GM21717 (cell line): ENCODE data around the gene PCDHGA7.
"Not testable (repeated sequence)": the region's sequence is repeated elsewhere in the genome, so short reads cannot be mapped to it uniquely, and the experiment has no call there.

ENCODE experiments used
- ATAC-seq: cut with Tn5 transposase; IDR thresholded peaks from one replicate; pipeline ENCODE4 v1.9.1; 2021; ENCODE audit warnings: mild to moderate bottlenecking, moderate library complexity; ENCODE audit not compliant: unreplicated experiment

Gene PCDHGA7

DNA sequence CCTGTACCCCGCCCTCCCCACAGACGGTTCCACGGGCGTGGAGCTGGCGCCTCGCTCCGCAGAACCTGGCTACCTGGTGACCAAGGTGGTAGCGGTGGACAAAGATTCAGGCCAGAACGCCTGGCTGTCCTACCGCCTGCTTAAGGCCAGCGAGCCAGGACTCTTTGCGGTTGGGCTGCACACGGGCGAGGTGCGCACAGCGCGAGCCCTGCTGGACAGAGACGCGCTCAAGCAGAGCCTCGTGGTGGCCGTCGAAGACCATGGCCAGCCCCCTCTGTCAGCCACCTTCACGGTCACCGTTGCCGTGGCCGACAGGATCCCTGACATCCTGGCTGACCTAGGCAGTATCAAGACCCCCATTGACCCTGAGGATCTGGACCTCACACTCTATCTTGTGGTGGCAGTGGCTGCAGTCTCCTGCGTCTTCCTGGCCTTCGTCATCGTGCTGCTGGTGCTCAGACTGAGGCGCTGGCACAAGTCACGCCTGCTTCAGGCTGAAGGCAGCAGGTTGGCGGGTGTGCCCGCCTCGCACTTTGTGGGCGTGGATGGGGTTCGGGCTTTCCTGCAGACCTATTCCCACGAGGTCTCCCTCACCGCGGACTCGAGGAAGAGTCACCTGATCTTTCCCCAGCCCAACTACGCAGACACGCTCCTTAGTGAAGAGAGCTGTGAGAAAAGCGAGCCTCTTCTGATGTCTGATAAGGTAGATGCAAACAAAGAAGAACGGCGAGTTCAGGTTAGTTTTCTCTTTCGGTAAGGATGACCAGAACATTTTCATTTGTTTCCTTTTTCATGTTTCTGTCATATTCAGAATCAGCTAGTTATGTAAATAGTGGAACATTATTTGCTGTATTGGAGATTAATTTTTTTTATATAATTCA is 16.3 kb upstream of the PCDHGA7 start:
- no peak for ATAC-seq

DNA sequence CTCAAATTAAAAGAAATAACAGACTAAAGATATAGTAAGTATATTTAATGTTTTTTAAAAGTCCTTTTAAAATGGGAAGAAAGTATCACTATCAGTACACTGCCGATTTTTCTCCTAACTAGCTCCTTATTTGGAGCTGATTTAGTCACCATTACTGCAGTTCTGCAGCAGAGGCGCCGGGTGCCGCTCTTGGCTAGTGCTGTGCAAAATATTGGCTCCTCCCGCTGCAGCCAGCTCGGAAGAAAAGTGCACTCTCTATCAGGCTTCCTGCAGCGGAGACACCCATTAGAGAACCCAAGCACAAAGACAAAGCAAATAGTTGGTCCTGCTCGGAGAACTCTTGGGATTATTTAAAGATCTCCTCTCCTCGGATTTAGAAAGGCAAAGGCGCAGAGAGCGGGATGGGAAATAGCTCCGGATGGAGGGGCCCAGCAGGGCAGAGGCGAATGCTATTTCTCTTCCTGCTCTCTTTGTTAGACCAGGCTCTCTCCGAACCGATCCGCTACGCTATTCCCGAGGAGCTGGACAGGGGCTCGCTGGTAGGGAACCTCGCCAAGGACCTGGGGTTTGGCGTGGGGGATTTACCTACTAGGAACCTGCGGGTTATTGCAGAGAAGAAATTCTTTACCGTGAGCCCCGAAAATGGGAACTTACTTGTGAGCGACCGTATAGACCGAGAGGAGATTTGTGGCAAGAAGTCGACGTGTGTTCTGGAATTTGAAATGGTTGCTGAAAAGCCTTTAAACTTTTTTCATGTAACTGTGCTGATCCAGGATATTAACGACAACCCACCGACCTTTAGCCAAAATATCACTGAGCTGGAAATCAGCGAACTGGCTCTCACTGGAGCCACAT is 12.3 kb upstream of the PCDHGA7 start, which contains the start of gene PCDHGB3:
TSS of gene PCDHGB3 (plus strand) at position 249 of the 855 bp plus-strand sequence. CDS start at position 402, 153 bp downstream.
- ATAC-seq, result peak; percentile 73

DNA sequence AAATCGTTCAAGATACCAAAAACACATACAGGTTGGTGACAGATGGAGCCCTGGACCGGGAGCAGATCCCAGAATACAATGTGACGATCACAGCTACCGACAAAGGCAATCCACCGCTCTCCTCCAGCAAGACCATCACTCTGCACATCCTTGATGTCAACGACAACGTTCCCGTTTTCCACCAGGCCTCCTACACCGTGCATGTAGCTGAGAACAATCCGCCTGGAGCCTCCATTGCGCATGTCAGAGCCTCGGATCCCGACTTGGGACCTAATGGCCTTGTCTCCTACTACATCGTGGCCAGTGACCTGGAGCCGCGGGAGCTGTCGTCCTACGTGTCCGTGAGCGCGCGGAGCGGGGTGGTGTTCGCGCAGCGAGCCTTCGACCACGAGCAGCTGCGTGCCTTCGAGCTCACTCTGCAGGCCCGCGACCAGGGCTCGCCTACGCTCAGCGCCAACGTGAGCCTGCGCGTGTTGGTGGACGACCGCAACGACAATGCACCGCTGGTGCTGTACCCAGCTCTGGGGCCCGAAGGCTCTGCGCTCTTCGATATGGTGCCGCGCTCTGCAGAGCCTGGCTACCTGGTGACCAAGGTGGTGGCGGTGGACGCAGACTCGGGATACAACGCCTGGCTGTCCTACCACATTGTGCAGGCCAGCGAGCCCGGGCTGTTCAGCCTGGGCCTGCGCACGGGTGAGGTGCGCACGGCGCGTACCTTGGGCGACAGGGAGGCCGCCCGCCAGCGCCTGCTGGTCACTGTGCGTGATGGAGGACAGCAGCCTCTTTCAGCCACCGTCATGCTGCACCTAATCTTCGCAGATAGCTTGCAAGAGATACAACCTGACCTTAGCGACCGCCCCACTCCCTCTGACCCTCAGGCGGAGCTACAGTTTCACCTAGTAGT is 10.7 kb upstream of the PCDHGA7 start:
- no peak for ATAC-seq

DNA sequence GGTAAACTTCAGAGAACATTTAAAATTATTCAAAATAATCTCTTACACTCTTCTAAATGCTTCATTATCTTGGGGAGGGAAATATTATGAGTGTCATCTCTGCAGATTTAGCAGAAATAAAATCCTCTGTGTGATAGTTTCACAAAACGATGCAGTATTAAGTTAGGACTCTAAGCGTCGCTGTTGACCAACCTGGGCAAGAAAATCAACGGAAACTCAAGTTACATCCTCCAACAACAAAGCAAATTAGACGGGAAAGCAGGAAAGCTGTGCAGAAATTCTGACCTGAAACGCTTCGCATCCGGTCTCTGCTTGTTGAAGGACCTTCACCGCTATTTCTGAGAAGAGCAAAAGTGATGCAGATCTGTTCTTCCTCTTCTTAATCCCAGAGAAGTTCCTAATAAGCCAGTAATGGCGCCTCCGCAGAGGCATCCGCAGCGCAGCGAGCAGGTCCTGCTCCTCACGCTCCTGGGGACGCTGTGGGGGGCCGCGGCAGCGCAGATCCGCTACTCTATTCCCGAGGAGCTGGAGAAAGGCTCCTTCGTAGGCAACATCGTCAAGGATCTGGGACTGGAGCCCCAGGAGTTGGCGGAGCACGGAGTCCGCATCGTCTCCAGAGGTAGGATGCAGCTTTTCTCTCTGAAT is 8.7 kb upstream of the PCDHGA7 start, which contains the start of gene PCDHGA6:
TSS of gene PCDHGA6 (plus strand) at position 219 of the 645 bp plus-strand sequence. CDS start at position 412, 193 bp downstream.
- ATAC-seq, result no peak

DNA sequence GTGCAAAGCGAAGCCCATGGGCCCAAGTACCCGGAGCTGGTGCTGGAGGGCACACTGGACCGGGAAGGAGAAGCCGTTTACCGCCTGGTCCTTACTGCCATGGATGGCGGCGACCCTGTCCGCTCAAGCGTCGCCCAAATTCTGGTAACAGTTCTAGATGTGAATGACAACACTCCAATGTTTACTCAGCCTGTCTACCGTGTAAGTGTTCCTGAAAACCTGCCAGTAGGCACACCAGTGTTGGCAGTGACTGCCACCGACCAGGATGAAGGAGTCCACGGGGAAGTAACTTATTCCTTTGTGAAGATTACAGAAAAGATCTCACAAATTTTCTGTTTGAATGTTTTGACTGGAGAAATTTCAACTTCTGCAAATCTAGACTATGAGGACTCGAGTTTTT is 7.9 kb upstream of the PCDHGA7 start:
- ATAC-seq, result no peak

DNA sequence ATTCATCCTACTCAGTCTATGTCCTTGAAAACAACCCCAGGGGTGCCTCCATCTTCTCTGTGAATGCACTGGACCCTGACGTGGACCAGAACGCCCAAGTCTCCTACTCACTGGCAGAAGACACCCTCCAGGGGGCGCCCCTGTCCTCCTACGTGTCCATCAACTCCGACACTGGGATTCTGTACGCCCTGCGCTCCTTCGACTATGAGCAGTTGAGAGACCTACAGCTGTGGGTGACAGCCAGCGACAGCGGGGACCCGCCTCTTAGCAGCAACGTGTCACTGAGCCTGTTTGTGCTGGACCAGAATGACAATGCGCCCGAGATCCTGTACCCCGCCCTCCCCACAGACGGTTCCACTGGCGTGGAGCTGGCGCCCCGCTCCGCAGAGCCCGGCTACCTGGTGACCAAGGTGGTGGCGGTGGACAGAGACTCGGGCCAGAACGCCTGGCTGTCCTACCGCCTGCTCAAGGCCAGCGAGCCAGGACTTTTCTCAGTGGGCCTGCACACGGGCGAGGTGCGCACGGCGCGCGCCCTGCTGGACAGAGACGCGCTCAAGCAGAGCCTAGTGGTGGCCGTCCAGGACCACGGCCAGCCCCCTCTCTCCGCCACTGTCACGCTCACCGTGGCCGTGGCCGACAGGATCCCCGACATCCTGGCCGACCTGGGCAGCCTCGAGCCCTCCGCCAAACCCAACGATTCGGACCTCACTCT is 6.9 kb upstream of the PCDHGA7 start:
- not testable (repeated sequence) for ATAC-seq

DNA sequence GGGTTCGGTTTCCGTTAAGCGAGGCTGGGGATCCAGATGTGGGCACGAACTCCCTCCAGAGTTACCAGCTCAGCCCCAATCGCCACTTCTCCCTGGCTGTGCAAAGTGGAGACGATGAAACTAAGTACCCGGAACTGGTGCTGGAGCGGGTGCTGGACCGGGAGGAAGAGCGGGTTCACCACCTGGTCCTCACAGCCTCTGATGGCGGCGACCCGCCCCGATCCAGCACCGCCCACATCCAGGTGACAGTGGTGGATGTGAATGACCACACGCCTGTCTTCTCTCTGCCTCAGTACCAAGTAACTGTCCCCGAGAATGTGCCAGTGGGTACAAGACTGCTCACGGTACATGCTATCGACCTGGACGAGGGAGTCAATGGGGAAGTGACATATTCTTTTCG is 803 bp downstream of the PCDHGA7 start:
- no peak for ATAC-seq

DNA sequence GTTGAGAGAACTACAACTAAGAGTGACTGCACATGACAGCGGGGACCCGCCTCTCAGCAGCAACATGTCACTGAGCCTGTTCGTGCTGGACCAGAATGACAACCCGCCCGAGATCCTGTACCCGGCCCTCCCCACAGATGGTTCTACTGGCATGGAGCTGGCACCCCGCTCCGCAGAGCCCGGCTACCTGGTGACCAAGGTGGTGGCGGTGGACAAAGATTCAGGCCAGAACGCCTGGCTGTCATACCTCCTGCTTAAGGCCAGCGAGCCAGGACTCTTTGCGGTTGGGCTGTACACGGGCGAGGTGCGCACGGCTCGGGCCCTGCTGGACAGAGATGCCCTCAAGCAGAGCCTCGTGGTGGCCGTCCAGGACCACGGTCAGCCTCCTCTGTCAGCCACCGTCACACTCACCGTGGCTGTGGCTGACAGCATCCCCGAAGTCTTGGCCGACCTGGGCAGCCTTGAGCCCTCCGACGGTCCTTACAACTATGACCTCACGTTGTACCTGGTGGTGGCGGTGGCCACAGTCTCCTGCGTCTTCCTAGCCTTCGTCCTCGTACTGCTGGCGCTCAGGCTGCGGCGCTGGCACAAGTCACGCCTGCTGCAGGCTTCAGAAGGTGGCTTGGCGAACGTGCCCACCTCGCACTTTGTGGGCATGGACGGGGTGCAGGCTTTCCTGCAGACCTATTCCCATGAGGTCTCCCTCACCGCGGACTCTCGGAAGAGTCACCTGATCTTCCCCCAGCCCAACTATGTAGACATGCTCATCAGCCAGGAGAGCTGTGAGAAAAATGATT is 2.1 kb downstream of the PCDHGA7 start:
- no peak for ATAC-seq

DNA sequence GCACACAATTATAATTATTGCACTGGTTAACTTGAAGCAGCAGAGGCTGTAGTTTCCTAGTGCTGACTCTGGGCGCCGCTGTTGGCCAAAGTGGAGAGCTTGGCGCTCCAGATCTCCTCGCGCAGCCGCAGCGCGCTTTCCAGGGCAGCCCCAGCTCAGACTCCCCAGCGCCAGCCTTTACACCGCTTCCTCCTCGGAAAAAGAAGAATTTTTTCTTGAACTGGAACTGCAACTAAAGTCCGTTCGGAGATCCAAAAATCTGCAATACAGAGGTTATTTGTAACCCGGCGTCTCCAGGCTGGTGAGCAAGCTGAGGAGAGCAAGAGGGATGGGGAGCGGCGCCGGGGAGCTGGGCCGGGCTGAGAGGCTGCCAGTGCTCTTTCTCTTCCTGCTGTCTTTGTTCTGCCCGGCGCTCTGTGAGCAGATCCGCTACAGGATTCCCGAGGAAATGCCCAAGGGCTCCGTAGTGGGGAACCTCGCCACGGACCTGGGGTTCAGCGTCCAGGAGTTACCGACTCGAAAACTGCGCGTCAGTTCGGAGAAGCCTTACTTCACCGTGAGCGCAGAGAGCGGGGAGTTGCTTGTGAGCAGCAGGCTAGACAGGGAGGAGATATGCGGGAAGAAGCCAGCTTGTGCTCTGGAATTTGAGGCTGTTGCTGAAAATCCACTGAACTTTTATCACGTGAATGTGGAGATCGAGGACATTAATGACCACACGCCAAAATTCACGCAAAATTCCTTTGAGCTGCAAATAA is 5.2 kb downstream of the PCDHGA7 start, which contains the start of gene PCDHGB4:
TSS of gene PCDHGB4 (plus strand) at position 142 of the 755 bp plus-strand sequence. CDS start at position 329, 187 bp downstream.
- peak; percentile 91 for ATAC-seq

DNA sequence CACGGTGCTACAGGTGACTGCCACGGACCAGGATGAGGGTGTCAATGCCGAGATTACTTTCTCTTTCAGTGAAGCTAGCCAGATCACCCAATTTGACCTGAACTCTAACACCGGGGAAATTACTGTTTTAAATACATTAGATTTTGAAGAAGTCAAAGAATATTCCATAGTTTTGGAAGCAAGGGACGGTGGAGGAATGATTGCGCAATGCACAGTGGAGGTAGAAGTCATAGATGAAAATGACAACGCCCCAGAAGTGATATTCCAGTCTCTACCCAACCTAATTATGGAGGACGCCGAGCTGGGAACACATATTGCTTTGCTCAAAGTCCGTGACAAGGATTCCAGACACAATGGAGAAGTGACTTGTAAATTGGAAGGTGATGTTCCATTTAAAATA is 6.1 kb downstream of the PCDHGA7 start:
- ATAC-seq, result no peak

DNA sequence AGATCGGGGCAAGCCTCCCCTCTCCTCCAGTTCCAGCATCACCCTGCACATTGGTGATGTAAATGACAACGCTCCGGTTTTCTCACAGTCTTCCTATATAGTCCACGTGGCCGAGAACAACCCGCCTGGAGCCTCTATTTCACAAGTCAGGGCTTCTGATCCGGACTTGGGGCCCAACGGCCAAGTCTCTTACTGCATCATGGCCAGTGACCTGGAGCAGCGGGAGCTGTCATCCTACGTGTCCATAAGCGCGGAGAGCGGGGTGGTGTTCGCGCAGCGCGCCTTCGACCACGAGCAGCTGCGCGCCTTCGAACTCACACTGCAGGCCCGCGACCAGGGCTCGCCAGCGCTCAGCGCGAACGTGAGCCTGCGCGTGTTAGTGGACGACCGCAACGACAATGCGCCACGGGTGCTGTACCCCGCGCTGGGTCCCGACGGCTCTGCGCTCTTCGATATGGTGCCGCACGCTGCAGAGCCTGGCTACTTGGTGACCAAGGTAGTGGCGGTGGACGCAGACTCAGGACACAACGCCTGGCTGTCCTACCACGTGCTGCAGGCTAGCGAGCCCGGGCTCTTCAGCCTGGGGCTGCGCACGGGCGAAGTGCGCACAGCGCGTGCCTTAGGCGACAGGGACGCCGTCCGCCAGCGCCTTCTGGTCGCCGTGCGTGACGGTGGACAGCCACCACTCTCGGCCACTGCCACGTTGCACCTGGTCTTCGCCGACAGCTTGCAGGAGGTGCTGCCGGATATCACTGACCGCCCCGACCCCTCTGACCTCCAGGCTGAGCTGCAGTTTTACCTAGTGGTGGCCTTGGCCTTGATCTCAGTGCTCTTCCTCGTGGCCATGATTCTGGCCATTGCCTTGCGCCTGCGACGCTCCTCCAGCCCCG is 6.9 kb downstream of the PCDHGA7 start:
- no peak for ATAC-seq

DNA sequence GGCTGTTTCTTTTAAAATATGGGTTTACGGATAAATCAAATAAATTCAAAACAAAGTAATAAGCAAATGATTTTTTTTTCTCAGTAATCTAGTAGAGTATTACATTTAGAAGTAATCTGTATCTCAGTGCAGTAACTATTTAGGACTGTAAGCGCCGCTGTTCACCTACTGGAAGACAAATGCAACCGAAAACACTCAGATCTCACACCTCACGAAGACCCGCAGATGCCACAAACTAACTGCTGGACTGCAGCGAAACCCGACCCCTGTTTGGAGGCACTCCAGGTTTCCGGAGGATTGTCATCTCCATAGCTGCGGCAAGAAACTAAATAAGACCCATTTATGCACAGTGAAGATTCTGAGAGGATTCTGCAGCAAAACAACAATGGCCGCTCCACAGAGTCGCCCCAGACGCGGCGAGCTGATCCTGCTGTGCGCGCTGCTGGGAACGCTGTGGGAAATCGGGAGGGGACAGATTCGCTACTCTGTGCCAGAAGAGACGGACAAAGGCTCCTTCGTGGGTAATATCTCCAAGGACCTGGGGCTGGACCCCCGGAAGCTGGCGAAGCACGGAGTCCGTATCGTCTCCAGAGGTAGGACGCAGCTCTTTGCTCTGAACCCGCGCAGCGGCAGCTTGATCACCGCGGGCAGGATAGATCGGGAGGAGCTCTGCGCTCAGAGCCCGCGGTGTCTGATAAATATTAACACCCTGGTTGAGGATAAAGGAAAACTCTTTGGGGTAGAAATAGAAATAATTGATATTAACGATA is 10.1 kb downstream of the PCDHGA7 start, which contains the start of gene PCDHGA8:
TSS of gene PCDHGA8 (plus strand) at position 205 of the 770 bp plus-strand sequence. CDS start at position 386, 181 bp downstream.
- no peak for ATAC-seq

DNA sequence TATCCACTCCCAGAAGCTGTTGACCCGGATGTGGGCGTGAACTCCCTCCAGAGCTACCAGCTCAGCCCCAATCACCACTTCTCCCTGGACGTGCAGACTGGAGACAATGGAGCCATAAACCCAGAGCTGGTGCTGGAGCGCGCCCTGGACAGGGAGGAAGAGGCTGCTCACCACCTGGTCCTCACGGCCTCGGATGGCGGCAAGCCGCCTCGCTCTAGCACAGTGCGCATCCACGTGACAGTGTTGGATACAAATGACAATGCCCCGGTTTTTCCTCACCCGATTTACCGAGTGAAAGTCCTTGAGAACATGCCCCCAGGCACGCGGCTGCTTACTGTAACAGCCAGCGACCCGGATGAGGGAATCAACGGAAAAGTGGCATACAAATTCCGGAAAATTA is 10.7 kb downstream of the PCDHGA7 start:
- no peak for ATAC-seq

DNA sequence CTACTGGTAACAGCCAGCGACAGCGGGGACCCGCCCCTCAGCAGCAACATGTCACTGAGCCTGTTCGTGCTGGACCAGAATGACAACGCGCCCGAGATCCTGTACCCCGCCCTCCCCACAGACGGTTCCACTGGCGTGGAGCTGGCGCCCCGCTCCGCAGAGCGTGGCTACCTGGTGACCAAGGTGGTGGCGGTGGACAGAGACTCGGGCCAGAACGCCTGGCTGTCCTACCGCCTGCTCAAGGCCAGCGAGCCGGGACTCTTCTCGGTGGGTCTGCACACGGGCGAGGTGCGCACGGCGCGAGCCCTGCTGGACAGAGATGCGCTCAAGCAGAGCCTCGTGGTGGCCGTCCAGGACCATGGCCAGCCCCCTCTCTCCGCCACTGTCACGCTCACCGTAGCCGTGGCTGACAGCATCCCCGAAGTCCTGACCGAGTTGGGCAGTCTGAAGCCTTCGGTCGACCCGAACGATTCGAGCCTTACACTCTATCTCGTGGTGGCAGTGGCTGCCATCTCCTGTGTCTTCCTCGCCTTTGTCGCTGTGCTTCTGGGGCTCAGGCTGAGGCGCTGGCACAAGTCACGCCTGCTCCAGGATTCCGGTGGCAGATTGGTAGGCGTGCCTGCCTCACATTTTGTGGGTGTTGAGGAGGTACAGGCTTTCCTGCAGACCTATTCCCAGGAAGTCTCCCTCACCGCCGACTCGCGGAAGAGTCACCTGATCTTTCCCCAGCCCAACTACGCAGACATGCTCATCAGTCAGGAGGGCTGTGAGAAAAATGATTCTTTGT is 12.1 kb downstream of the PCDHGA7 start:
- not testable (repeated sequence) for ATAC-seq
